ENCODE data around the gene FAM9A. TPM values are rescaled to one million over a fixed set of nuclear protein-coding genes. Genes with fewer than 3 reads are reported as not detected.

FAM9A gene
- total and polyA plus RNA-seq, 2 of the 8 experiments (the other 6 are each of a cell fraction or from before 2014, with no cell fraction given): not detected

GRCh38 chrX:8773117-8773516 is 28.1 kb downstream of the FAM9A start:
- no peaks in the 10 kb centered on the region for H3K79me1 ChIP-seq (ENCODE audit: low read depth, low read length)
- no peak overlapping the region for H3K4me3 ChIP-seq (ENCODE audit: extremely low read depth in 1 of 4, insufficient read depth in 2 of 4, low read depth in 3 of 4, low read length in 4 of 4)
- no peak overlapping the region for H3K18ac ChIP-seq (ENCODE audit: extremely low read depth, low read length)
- H2BK20ac ChIP-seq (ENCODE audit: low read length): no peak overlapping the region
- no peak overlapping the region for H3K4ac ChIP-seq (replicated peaks; ENCODE audit: insufficient read length, low read depth, low read length)
- H4K5ac ChIP-seq (ENCODE audit: insufficient read length, low read depth, low read length): no peak overlapping the region
- no peaks in the 10 kb centered on the region for H3K36me3 ChIP-seq (ENCODE audit: control insufficient read depth in 2 of 4, insufficient read depth in 4 of 4, low read length in 3 of 4)
- 97% methylated on average over 4 of the region's 5 CpGs; no CpG with 5 or more reads in 1 of the 2 experiments for WGBS, 2 experiments (ENCODE audit: extremely low coverage in 1 of 2, insufficient coverage in 1 of 2, insufficient read length in 1 of 2, insufficient replicate concordance in 2 of 2, low coverage in 1 of 2, low lambda C conversion rate in 2 of 2, missing lambda C conversion rate in 1 of 2)
- H3K9me3 ChIP-seq (ENCODE audit: insufficient read depth in 2 of 2, low read depth in 1 of 2, low read length in 1 of 2): no peaks in the 10 kb centered on the region; a peak in 1 of 4 replicates
- no peak overlapping the region for H3K27ac ChIP-seq (ENCODE audit: low read depth, low read length)
- FAIRE-seq (no peak), DNase-seq (ENCODE audit: low read depth in 1 of 2, low spot score in 2 of 2) (no peak)
- H3K56ac ChIP-seq (replicated peaks; ENCODE audit: insufficient read length, low read depth, low read length): no peak overlapping the region
- ChIA-PET POLR2A (ENCODE audit: partially characterized antibody) (no interaction called here), CTCF (ENCODE audit: partially characterized antibody) (interaction anchor here (0.9 to 1.3 kb wide), 2 partner anchors 10 to 18 kb away, joined by 3 to 4 read pairs; no protein-coding TSS in a partner anchor)
- H3K9ac ChIP-seq (replicated peaks in 1 of 4; ENCODE audit: extremely low read depth in 1 of 4, low read depth in 3 of 4, low read length in 3 of 4): no peak overlapping the region
- H3K23ac ChIP-seq (ENCODE audit: insufficient read length): no peak overlapping the region
- H4K8ac ChIP-seq (ENCODE audit: extremely low read depth, insufficient read depth, low read length): no peak overlapping the region
- H3K27me3 ChIP-seq (replicated peaks in 1 of 4; ENCODE audit: control insufficient read depth in 3 of 4, extremely low read depth in 1 of 4, insufficient read depth in 3 of 4, low read length in 3 of 4): no peaks in the 10 kb centered on the region
- H4K20me1 ChIP-seq (replicated peaks in 1 of 2; ENCODE audit: control insufficient read depth in 1 of 2, insufficient read depth in 2 of 2, low read length in 2 of 2): no peaks in the 10 kb centered on the region
- no peak overlapping the region for H2AFZ ChIP-seq (ENCODE audit: low read length)
- no peak overlapping the region for H2BK5ac ChIP-seq (ENCODE audit: low read depth, low read length)
- TF ChIP-seq TEAD4 (IDR thresholded peaks at IDR 0.05; ENCODE audit: low read depth, low read length) (no peak), PHF8 (conservative IDR thresholded peaks at IDR 0.05; ENCODE audit: low read depth, low read length) (no peak), ASH2L (IDR thresholded peaks at IDR 0.05; ENCODE audit: low read length) (no peak), TBP (IDR thresholded peaks at IDR 0.05; ENCODE audit: low read depth, low read length) (no peak), CTBP2 (IDR thresholded peaks at IDR 0.05; ENCODE audit: borderline replicate concordance, insufficient read depth, insufficient read length, low read length) (no peak), FOSL1 (IDR thresholded peaks at IDR 0.05; ENCODE audit: insufficient read depth, low read depth, low read length) (no peak)
- H3K23me2 ChIP-seq (ENCODE audit: low read depth, low read length): no peaks in the 10 kb centered on the region
- H4K91ac ChIP-seq (replicated peaks; ENCODE audit: insufficient read length, low read length): no peak overlapping the region
- no peaks in the 10 kb centered on the region for H3K79me2 ChIP-seq (ENCODE audit: control insufficient read depth in 1 of 2, insufficient read depth in 2 of 2, low read length in 2 of 2)
- no peak overlapping the region for H3K14ac ChIP-seq (ENCODE audit: insufficient read length)
- no peak overlapping the region for H2AK5ac ChIP-seq (ENCODE audit: low read depth, low read length)
- H2BK120ac ChIP-seq (replicated peaks; ENCODE audit: low read depth, low read length): no peak overlapping the region
- no peak overlapping the region for H3K4me2 ChIP-seq (ENCODE audit: insufficient read depth in 1 of 2, low read depth in 2 of 2, low read length in 2 of 2)
- no peak overlapping the region for H2BK12ac ChIP-seq (ENCODE audit: low read depth, low read length)
- no peaks in the 10 kb centered on the region for H3K4me1 ChIP-seq (replicated peaks in 1 of 4; ENCODE audit: control insufficient read depth in 3 of 4, insufficient read depth in 4 of 4, low read length in 3 of 4)
- H2BK15ac ChIP-seq (ENCODE audit: low read length): no peak overlapping the region

All from H1 (cell line).